Measurements from ENCODE around the gene ZAP70.

DNA sequence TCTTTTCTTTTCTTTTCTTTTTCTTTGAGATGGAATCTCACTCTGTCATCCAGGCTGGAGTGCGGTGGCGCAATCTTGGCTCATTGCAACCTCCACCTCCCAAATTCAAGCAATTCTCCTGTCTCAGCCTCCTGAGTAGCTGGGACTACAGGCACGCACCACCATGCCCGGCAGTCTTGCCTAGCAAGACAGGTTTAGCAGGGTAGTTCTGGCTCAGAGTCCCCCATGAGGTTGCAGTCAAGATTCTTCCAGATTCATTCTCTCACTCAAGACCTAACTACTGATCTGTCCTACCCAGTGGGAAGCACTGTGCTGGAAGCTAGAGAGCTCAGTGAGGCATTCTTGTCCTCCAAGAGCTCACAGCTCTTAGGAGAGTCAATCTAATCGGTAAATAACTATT is 17.6 kb upstream of the ZAP70 start:
- TF ChIP-seq POLR2A (IDR thresholded peaks at IDR 0.05) (no peak), POLR2AphosphoS5 (IDR thresholded peaks at IDR 0.05) (no peak), EP300 (IDR thresholded peaks at IDR 0.05; ENCODE audit: low read depth) (no peak)
- TF ChIP-seq, protein P1, sequence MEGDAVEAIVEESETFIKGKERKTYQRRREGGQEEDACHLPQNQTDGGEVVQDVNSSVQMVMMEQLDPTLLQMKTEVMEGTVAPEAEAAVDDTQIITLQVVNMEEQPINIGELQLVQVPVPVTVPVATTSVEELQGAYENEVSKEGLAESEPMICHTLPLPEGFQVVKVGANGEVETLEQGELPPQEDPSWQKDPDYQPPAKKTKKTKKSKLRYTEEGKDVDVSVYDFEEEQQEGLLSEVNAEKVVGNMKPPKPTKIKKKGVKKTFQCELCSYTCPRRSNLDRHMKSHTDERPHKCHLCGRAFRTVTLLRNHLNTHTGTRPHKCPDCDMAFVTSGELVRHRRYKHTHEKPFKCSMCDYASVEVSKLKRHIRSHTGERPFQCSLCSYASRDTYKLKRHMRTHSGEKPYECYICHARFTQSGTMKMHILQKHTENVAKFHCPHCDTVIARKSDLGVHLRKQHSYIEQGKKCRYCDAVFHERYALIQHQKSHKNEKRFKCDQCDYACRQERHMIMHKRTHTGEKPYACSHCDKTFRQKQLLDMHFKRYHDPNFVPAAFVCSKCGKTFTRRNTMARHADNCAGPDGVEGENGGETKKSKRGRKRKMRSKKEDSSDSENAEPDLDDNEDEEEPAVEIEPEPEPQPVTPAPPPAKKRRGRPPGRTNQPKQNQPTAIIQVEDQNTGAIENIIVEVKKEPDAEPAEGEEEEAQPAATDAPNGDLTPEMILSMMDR (IDR thresholded peaks at IDR 0.05): no peak

Measured in transverse colon (tissue), 4 donors.